Keratinocyte (primary cell): ENCODE measurements around the gene HOXA1.

Experiments
- CTCF ChIP-seq, 3 experiments: IDR thresholded peaks in 1 of 3; conservative IDR thresholded peaks in 1 of 3; optimal IDR thresholded peaks in 1 of 3; 2 replicates in 2 of 3; 3 replicates in 1 of 3; pipeline versions ENCODE3 to v1.5.1; 2011; ENCODE audit warnings: low read length in 3 of 3, mild to moderate bottlenecking in 3 of 3, moderate library complexity in 2 of 3, control low read depth in 1 of 3, inconsistent platforms in 1 of 3; ENCODE audit not compliant: insufficient read depth in 2 of 3; ENCODE audit errors: extremely low read depth in 1 of 3
- EZH2 ChIP-seq: IDR thresholded peaks from one replicate; pipeline ENCODE4 v1.6.1; 2012; ENCODE audit warnings: inconsistent platforms, mild to moderate bottlenecking, low read length, moderate library complexity

GRCh38 chr7:27145165-27145913, 49.5 kb upstream of the HOXA1 start:
- TF ChIP-seq CTCF (optimal IDR thresholded peaks at IDR 0.05 in 1 of 3, IDR thresholded peaks at IDR 0.05 in 1 of 3, conservative IDR thresholded peaks at IDR 0.05 in 1 of 3; ENCODE audit: extremely low read depth in 1 of 3, insufficient read depth in 2 of 3, low read length in 3 of 3) (no peak), EZH2 (no peak)
